Keratinocyte (primary cell): Measurements from ENCODE around the gene KCNMA1. TPM values are rescaled to one million over a fixed set of nuclear protein-coding genes. Genes with fewer than 3 reads are reported as not detected.

Experiments used
- DNase-seq: peaks from one replicate; pipeline ENCODE4 v3.0.0-alpha.2; 2011; ENCODE audit warnings: low read depth, missing footprints, low spot score
- FAIRE-seq: peaks from 2 replicates; lab custom pipeline; 2011; peaks lifted over from hg19 to GRCh38; lab: Jason Lieb, UNC
- H2AFZ ChIP-seq: 2 replicates; pipeline ENCODE4 v1.6.0; 2012; ENCODE audit warnings: low read length, control low read depth, inconsistent platforms; ENCODE audit not compliant: control insufficient read depth
- H3K27ac ChIP-seq: 2 replicates; pipeline ENCODE4 v1.5.1; 2011; ENCODE audit warnings: low read length; ENCODE audit not compliant: control insufficient read depth, insufficient read depth
- H3K27me3 ChIP-seq: 3 replicates; pipeline ENCODE4 v1.6.0; 2011; ENCODE audit warnings: low read length; ENCODE audit not compliant: control insufficient read depth, insufficient read depth; ENCODE audit errors: extremely low read depth
- H3K36me3 ChIP-seq, 2 experiments: 2 replicates in 1 of 2; 3 replicates in 1 of 2; pipeline ENCODE4 v1.5.1; 2011; ENCODE audit warnings: low read length in 2 of 2, mild to moderate bottlenecking in 1 of 2; ENCODE audit not compliant: control insufficient read depth in 2 of 2, insufficient read depth in 2 of 2; ENCODE audit errors: extremely low read depth in 1 of 2
- H3K4me1 ChIP-seq: 3 replicates; pipeline ENCODE4 v1.5.1; 2011; ENCODE audit warnings: low read length; ENCODE audit not compliant: control insufficient read depth, insufficient read depth; ENCODE audit errors: extremely low read depth
- H3K4me2 ChIP-seq: 3 replicates; pipeline ENCODE4 v1.6.0; 2011; ENCODE audit warnings: low read depth, low read length; ENCODE audit not compliant: control insufficient read depth, insufficient read depth; ENCODE audit errors: extremely low read depth
- H3K4me3 ChIP-seq, 3 experiments: fragments of 200-600 bp in 1 of 3; sonication (generic) in 1 of 3; 2 replicates in 2 of 3; 3 replicates in 1 of 3; pipeline ENCODE4 v1.5.1; 2011 to 2016; ENCODE audit warnings: low read length in 3 of 3, mild to moderate bottlenecking in 3 of 3, control low read depth in 2 of 3, inconsistent platforms in 1 of 3, low read depth in 1 of 3, mixed read lengths in 1 of 3, mixed run types in 1 of 3, moderate library complexity in 1 of 3; ENCODE audit not compliant: control insufficient read depth in 2 of 3, insufficient read depth in 2 of 3; ENCODE audit errors: extremely low read depth in 1 of 3
- H3K79me2 ChIP-seq: 2 replicates; pipeline ENCODE4 v1.6.0; 2012; ENCODE audit warnings: low read length; ENCODE audit not compliant: control insufficient read depth, insufficient read depth
- H3K9ac ChIP-seq: 3 replicates; pipeline ENCODE4 v1.6.0; 2011; ENCODE audit warnings: low read length; ENCODE audit not compliant: control insufficient read depth, insufficient read depth; ENCODE audit errors: extremely low read depth
- H3K9me1 ChIP-seq: 3 replicates; pipeline ENCODE4 v1.6.0; 2011; ENCODE audit warnings: low read length; ENCODE audit not compliant: control insufficient read depth, insufficient read depth; ENCODE audit errors: extremely low read depth
- H3K9me3 ChIP-seq: 2 replicates; pipeline ENCODE4 v1.5.1; 2012; ENCODE audit warnings: low read depth, low read length; ENCODE audit not compliant: control insufficient read depth
- H4K20me1 ChIP-seq: 3 replicates; pipeline ENCODE4 v1.6.0; 2011; ENCODE audit warnings: low read length; ENCODE audit not compliant: control insufficient read depth, insufficient read depth; ENCODE audit errors: extremely low read depth
- CTCF ChIP-seq, 3 experiments: IDR thresholded peaks in 1 of 3; conservative IDR thresholded peaks in 1 of 3; optimal IDR thresholded peaks in 1 of 3; 2 replicates in 2 of 3; 3 replicates in 1 of 3; pipeline versions ENCODE3 to v1.5.1; 2011; ENCODE audit warnings: low read length in 3 of 3, mild to moderate bottlenecking in 3 of 3, moderate library complexity in 2 of 3, control low read depth in 1 of 3, inconsistent platforms in 1 of 3; ENCODE audit not compliant: insufficient read depth in 2 of 3; ENCODE audit errors: extremely low read depth in 1 of 3
- EZH2 ChIP-seq: IDR thresholded peaks from one replicate; pipeline ENCODE4 v1.6.1; 2012; ENCODE audit warnings: inconsistent platforms, mild to moderate bottlenecking, low read length, moderate library complexity
- dilution Hi-C: fragments of 300-500 bp; cut with MboI; formaldehyde crosslinking; loops from one replicate; pipeline ENCODE4 v1.7.0; 2020; ENCODE audit warnings: low sequenced_read_pairs; ENCODE audit not compliant: extremely low pct_ligation_motif_present
- polyA plus RNA-seq, 5 experiments: library from polyadenylated mRNA; depleted of rRNA in 3 of 5; stranded (reverse) in 3 of 5; stranded (forward) in 1 of 5; unstranded in 1 of 5; fragments of >200 nt; gene quantifications; 1 replicate in 1 of 5; 2 replicates in 3 of 5; 3 replicates in 1 of 5; pipeline versions ENCODE4 v1.2.1 to v1.2.3, GENCODE V29; 2011 to 2012; ENCODE audit warnings: missing spikeins in 2 of 5, low read depth in 1 of 5, low replicate concordance in 1 of 5

The KCNMA1 gene
- polyA plus RNA-seq, 1 donor (not counting 4 experiments of a cell fraction or from before 2014, with no cell fraction given): 6.3 TPM

- no peaks in the 10 kb centered on the region for H3K36me3 ChIP-seq
- FAIRE-seq: no peak
- dilution Hi-C loops: no loop called here
- no peaks in the 10 kb centered on the region for H3K79me2 ChIP-seq
- H2AFZ ChIP-seq: no peak overlapping the region
- no peak overlapping the region for H3K27ac ChIP-seq
- TF ChIP-seq EZH2 (no peak), CTCF (optimal IDR thresholded peaks at IDR 0.05 in 1 of 3, IDR thresholded peaks at IDR 0.05 in 1 of 3, conservative IDR thresholded peaks at IDR 0.05 in 1 of 3; ENCODE audit: extremely low read depth in 1 of 3, insufficient read depth in 2 of 3, low read length in 3 of 3) (no peak)
- H3K27me3 ChIP-seq: no peaks in the 10 kb centered on the region
- H3K9me3 ChIP-seq: no peaks in the 10 kb centered on the region
- H3K9ac ChIP-seq: no peak overlapping the region
- no peaks in the 10 kb centered on the region for H3K9me1 ChIP-seq
- DNase-seq: no peak
- no peak overlapping the region for H3K4me2 ChIP-seq
- H3K4me3 ChIP-seq: no peak overlapping the region
- H4K20me1 ChIP-seq: no peaks in the 10 kb centered on the region
- H3K4me1 ChIP-seq: no peaks in the 10 kb centered on the region
Observed at GRCh38 chr10:76975126-76975525, 662.5 kb downstream of the KCNMA1 start.

- Histone ChIP-seq H4K20me1 (no peaks in the 10 kb centered on the region), H3K4me3 (no peak overlapping the region), H3K9me1 (no peaks in the 10 kb centered on the region), H3K4me1 (no peaks in the 10 kb centered on the region), H3K4me2 (no peak overlapping the region), H3K27me3 (no peaks in the 10 kb centered on the region), H3K9me3 (no peaks in the 10 kb centered on the region), H3K79me2 (no peaks in the 10 kb centered on the region), H3K27ac (no peak overlapping the region), H3K36me3 (no peaks in the 10 kb centered on the region), H2AFZ (no peak overlapping the region), H3K9ac (no peak overlapping the region)
- dilution Hi-C loops: no loop called here
- FAIRE-seq (no peak), DNase-seq (peak; percentile 2)
- no peak for TF ChIP-seq CTCF (optimal IDR thresholded peaks at IDR 0.05 in 1 of 3, IDR thresholded peaks at IDR 0.05 in 1 of 3, conservative IDR thresholded peaks at IDR 0.05 in 1 of 3; ENCODE audit: extremely low read depth in 1 of 3, insufficient read depth in 2 of 3, low read length in 3 of 3)
Observed at GRCh38 chr10:76974017-76974691, 663.5 kb downstream of the KCNMA1 start.
